Upper lobe of left lung (tissue), 6 donors: ENCODE results near the gene CKAP2L. TPM values are rescaled to one million over a fixed set of nuclear protein-coding genes. Genes with fewer than 3 reads are reported as not detected.
A peak's percentile ranks its signal among the peaks of the same experiment; 100 is the strongest.

ENCODE experiments used
- ATAC-seq, 2 donors: fragments of 200-7000 bp; cut with Tn5 transposase; one replicate each; pipeline ENCODE4 v1.9.1; 2022; ENCODE audit warnings: mild to moderate bottlenecking in 2 of 2, moderate library complexity in 2 of 2; ENCODE audit not compliant: low FRiP score in 2 of 2
- DNase-seq, 2 donors: peaks; one replicate each; pipeline ENCODE4 v3.0.0-alpha.2; 2019 to 2020
- H3K27ac ChIP-seq, 4 donors: fragments of 200-600 bp; sonication (generic); one replicate each; pipeline ENCODE4 v1.5.1; 2016 to 2019
- H3K27me3 ChIP-seq, 4 donors: fragments of 200-600 bp; sonication (generic); one replicate each; pipeline ENCODE4 v1.5.1; 2017 to 2019
- H3K36me3 ChIP-seq, 4 donors: fragments of 200-600 bp; sonication (generic); one replicate each; pipeline ENCODE4 v1.5.1; 2016 to 2019
- H3K4me1 ChIP-seq, 4 donors: fragments of 200-600 bp; sonication (generic); one replicate each; pipeline ENCODE4 v1.5.1; 2018 to 2019
- H3K4me3 ChIP-seq, 4 donors: fragments of 200-600 bp; sonication (generic); one replicate each; pipeline ENCODE4 v1.5.1; 2017 to 2019; ENCODE audit warnings: mild to moderate bottlenecking in 2 of 4, moderate library complexity in 1 of 4
- H3K9me3 ChIP-seq, 4 donors: fragments of 200-600 bp; sonication (generic); one replicate each; pipeline ENCODE4 v1.5.1; 2018 to 2019
- CTCF ChIP-seq, 6 experiments: fragments of 450-650 bp in 4 of 6; fragments of 200-600 bp in 2 of 6; sonication (generic) in 2 of 6; IDR thresholded peaks; one replicate each; pipeline ENCODE4 v1.5.1; 2016 to 2019; ENCODE audit warnings: antibody characterized with exemption in 6 of 6
- EP300 ChIP-seq, 4 donors: sonication (generic); formaldehyde crosslinking; IDR thresholded peaks; one replicate each; pipeline ENCODE4 v1.5.1; 2017; ENCODE audit warnings: antibody characterized with exemption in 4 of 4, control low read depth in 2 of 4
- POLR2A ChIP-seq, 4 donors: fragments of 450-650 bp; IDR thresholded peaks; one replicate each; pipeline ENCODE4 v1.5.1; 2016 to 2017; ENCODE audit warnings: antibody characterized with exemption in 4 of 4, mild to moderate bottlenecking in 2 of 4
- POLR2AphosphoS5 ChIP-seq, 2 donors: sonication (generic); formaldehyde crosslinking; IDR thresholded peaks; one replicate each; pipeline ENCODE4 v1.5.1; 2017; ENCODE audit warnings: antibody characterized with exemption in 2 of 2
- WGBS, 2 donors: methylation state at CpG; one replicate each; pipeline ENCODE4 v1.1.5; 2017 to 2018; 5-methylcytosine and 5-hydroxymethylcytosine counted together
- total RNA-seq, 6 donors: library from RNA; depleted of rRNA in 4 of 6; stranded (reverse); fragments of >200 nt in 4 of 6; gene quantifications; one replicate each; pipeline versions ENCODE4 v1.1.0 to v1.2.1, GENCODE V29; 2016 to 2021
- donor health status: DM: no; HTN: no; CAD: no; lungs with moderate emphysema.
- donor health status: DM: no; HTN: yes; CAD: no; lungs with severe emphysema.

CKAP2L gene
- total RNA-seq, 6 donors from 2014 or later: 0.49 to 2.3 (median 1.7) TPM

GRCh38 chr2:112772322-112772721 lies 7.9 kb upstream of the CKAP2L start:
- no peaks in the 10 kb centered on the region for H3K27me3 ChIP-seq
- H3K27ac ChIP-seq: no peak overlapping the region
- H3K9me3 ChIP-seq: no peaks in the 10 kb centered on the region
- H3K4me3 ChIP-seq: no peak overlapping the region
- TF ChIP-seq POLR2AphosphoS5 (IDR thresholded peaks at IDR 0.05): no peak
- no peaks in the 10 kb centered on the region for H3K36me3 ChIP-seq
- WGBS, 2 donors: 51 to 67% methylated on average over 4 of the region's 4 CpGs
- DNase-seq (no peak), ATAC-seq (no peak)
- H3K4me1 ChIP-seq: peaks cover 0 to 13% (median 5%) of the 10 kb centered on the region in 4 donors

- TF ChIP-seq POLR2AphosphoS5 (IDR thresholded peaks at IDR 0.05): no peak
- no peak for TF ChIP-seq POLR2A (IDR thresholded peaks at IDR 0.05)
- TF ChIP-seq EP300 (IDR thresholded peaks at IDR 0.05): no peak
- TF ChIP-seq CTCF (IDR thresholded peaks at IDR 0.05): no peak
- Histone ChIP-seq H3K27ac (peak overlapping the region in 2 of 4 donors; percentile 38 to 63), H3K4me1 (peaks cover 14 to 28% (median 16%) of the 10 kb centered on the region in 4 donors), H3K36me3 (no peaks in the 10 kb centered on the region), H3K27me3 (no peaks in the 10 kb centered on the region), H3K9me3 (no peaks in the 10 kb centered on the region), H3K4me3 (peak overlapping the region in 2 of 4 donors; percentile 27 to 38)
- DNase-seq: no peak
- no peak for ATAC-seq
- whole genome bisulfite sequencing, 2 donors: 39 to 43% methylated on average over 1 of the region's 1 CpG
Measured at GRCh38 chr2:112768432-112768831, 4.0 kb upstream of the CKAP2L start.

DNA sequence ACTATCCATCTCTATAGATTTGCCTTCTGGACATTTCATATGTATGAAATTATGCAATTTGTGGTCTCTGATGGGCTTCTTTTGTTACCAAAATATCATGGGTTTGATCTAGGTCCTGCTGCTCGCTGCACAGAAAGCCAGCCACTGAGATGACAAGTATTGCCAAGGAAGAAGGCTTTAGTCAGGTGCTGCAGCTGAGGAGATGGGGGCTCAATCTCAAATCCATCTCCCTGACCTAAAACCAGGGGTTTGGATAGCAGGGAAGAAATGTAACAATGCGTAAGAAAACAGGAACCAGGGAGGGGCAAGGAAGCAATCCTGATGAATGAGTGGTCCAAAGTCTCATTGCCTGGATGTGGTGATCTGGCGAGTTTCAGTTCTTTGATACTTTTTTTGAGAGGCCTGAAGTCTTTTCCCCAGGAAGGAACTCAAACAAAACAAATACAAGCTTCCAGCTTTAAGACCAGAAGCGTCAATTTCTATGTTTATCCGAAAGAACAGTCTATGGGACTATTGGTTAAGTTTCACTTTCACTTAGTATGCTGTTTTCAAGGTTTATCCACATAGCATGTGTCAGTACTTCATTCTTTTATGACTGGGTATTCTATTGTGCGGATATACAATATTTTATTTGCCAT lies 3.4 kb upstream of the CKAP2L start:
- Histone ChIP-seq H3K4me3 (peak overlapping the region in 3 of 4 donors; percentile 16 to 38 (median 27)), H3K36me3 (no peaks in the 10 kb centered on the region), H3K27me3 (no peaks in the 10 kb centered on the region), H3K9me3 (no peaks in the 10 kb centered on the region), H3K4me1 (peaks cover 14 to 29% (median 17%) of the 10 kb centered on the region in 4 donors), H3K27ac (peak overlapping the region in 3 of 4 donors; percentile 22 to 63 (median 38))
- no peak for TF ChIP-seq EP300 (IDR thresholded peaks at IDR 0.05)
- TF ChIP-seq POLR2A (IDR thresholded peaks at IDR 0.05): no peak
- DNase-seq: no peak
- 44 to 47% methylated on average over 6 of the region's 6 CpGs for WGBS, 2 donors
- no peak for ATAC-seq

DNA sequence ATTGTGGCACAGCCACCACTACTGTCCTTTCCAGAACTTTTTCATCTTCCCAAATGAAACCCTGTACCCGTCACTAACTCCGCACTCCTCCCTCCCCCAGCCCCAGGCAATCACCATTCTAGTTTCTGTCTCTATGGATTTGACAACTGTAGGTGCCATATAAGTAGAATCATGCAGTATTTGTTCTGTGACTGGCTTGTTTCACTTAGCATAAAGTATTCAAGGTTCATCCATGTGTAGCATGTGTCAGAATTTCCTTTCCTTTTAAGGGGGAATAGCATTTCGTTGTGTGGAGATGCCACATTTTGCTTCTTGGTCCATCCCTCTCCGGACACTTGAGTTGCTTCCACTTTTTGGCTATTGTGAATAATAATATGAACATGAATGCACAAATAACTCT lies 842 bp upstream of the CKAP2L start:
- Histone ChIP-seq H3K36me3 (no peaks in the 10 kb centered on the region), H3K9me3 (no peaks in the 10 kb centered on the region), H3K27ac (peak overlapping the region in 1 of 4 donors; percentile 79), H3K27me3 (no peaks in the 10 kb centered on the region), H3K4me3 (peak overlapping the region in 3 of 4 donors; percentile 57 to 78 (median 66)), H3K4me1 (peaks cover 14 to 29% (median 17%) of the 10 kb centered on the region in 4 donors)
- no peak for ATAC-seq
- TF ChIP-seq POLR2AphosphoS5 (IDR thresholded peaks at IDR 0.05) (no peak), CTCF (IDR thresholded peaks at IDR 0.05) (no peak), POLR2A (IDR thresholded peaks at IDR 0.05) (no peak), EP300 (IDR thresholded peaks at IDR 0.05) (no peak)
- WGBS, 2 donors: 67 to 70% methylated on average over 4 of the region's 4 CpGs
- no peak for DNase-seq

GRCh38 chr2:112762276-112762675 lies 2.1 kb downstream of the CKAP2L start:
- H3K36me3 ChIP-seq: no peaks in the 10 kb centered on the region
- no peaks in the 10 kb centered on the region for H3K9me3 ChIP-seq
- WGBS, 2 donors: 93% methylated on average over 4 of the region's 4 CpGs
- H3K4me3 ChIP-seq: no peak overlapping the region
- peaks cover 10 to 17% (median 14%) of the 10 kb centered on the region in 4 donors for H3K4me1 ChIP-seq
- H3K27ac ChIP-seq: no peak overlapping the region
- TF ChIP-seq CTCF (IDR thresholded peaks at IDR 0.05) (no peak), POLR2AphosphoS5 (IDR thresholded peaks at IDR 0.05) (no peak), POLR2A (IDR thresholded peaks at IDR 0.05) (no peak), EP300 (IDR thresholded peaks at IDR 0.05) (no peak)
- DNase-seq: no peak
- H3K27me3 ChIP-seq: no peaks in the 10 kb centered on the region
- no peak for ATAC-seq

GRCh38 chr2:112760149-112760548 lies 4.3 kb downstream of the CKAP2L start:
- no peaks in the 10 kb centered on the region for H3K36me3 ChIP-seq
- no peak overlapping the region for H3K27ac ChIP-seq
- no peaks in the 10 kb centered on the region for H3K9me3 ChIP-seq
- 82 to 88% methylated on average over 1 of the region's 1 CpG for WGBS, 2 donors
- peaks cover 10 to 13% (median 12%) of the 10 kb centered on the region in 4 donors for H3K4me1 ChIP-seq
- TF ChIP-seq POLR2AphosphoS5 (IDR thresholded peaks at IDR 0.05) (no peak), EP300 (IDR thresholded peaks at IDR 0.05) (no peak), CTCF (IDR thresholded peaks at IDR 0.05) (no peak), POLR2A (IDR thresholded peaks at IDR 0.05) (no peak)
- ATAC-seq: no peak
- no peak for DNase-seq
- no peak overlapping the region for H3K4me3 ChIP-seq
- no peaks in the 10 kb centered on the region for H3K27me3 ChIP-seq
